ENCODE data around the gene PIK3C3. TPM values are rescaled to one million over a fixed set of nuclear protein-coding genes. Genes with fewer than 3 reads are reported as not detected.
"Not testable (repeated sequence)": the region's sequence is repeated elsewhere in the genome, so short reads cannot be mapped to it uniquely, and the experiment has no call there.

PIK3C3 gene
- total RNA-seq, 4 donors from 2014 or later, result 24.3 to 39.1 (median 28.8) TPM

- DNase-seq (ENCODE audit: extremely low spot score), result no peak
- TF ChIP-seq POLR2AphosphoS5 (IDR thresholded peaks at IDR 0.05), result no peak
- TF ChIP-seq POLR2A (IDR thresholded peaks at IDR 0.05; ENCODE audit: low read depth), result no peak
- no peak for TF ChIP-seq EP300 (IDR thresholded peaks at IDR 0.05)
- no peak for TF ChIP-seq CTCF (IDR thresholded peaks at IDR 0.05)
- Histone ChIP-seq H3K36me3 (peaks cover 34 to 76% (median 61%) of the 10 kb centered on the region in 4 donors), H3K4me1 (no peaks in the 10 kb centered on the region), H3K9me3 (no peaks in the 10 kb centered on the region), H3K27me3 (no peaks in the 10 kb centered on the region), H3K27ac (replicated peaks in 1 of 4) (no peak overlapping the region), H3K4me3 (no peak overlapping the region)
- 90% methylated on average over 3 of the region's 3 CpGs for WGBS
- intact Hi-C loops (cut with DNase I), result no loop called here
These were observed 46.8 kb downstream of the PIK3C3 start for GRCh38 chr18:42001801-42002200.

GRCh38 chr18:42004653-42005052 lies 49.6 kb downstream of the PIK3C3 start:
- H3K9me3 ChIP-seq, result no peaks in the 10 kb centered on the region
- no peaks in the 10 kb centered on the region for H3K4me1 ChIP-seq
- intact Hi-C loops (cut with DNase I), result no loop called here
- no peak for DNase-seq (ENCODE audit: extremely low spot score)
- TF ChIP-seq EP300 (IDR thresholded peaks at IDR 0.05), result no peak
- no peak for TF ChIP-seq POLR2AphosphoS5 (IDR thresholded peaks at IDR 0.05)
- no peak for TF ChIP-seq POLR2A (IDR thresholded peaks at IDR 0.05; ENCODE audit: low read depth)
- TF ChIP-seq CTCF (IDR thresholded peaks at IDR 0.05), result no peak
- WGBS, result 95% methylated on average over 2 of the region's 2 CpGs
- no peaks in the 10 kb centered on the region for H3K27me3 ChIP-seq
- no peak overlapping the region for H3K27ac ChIP-seq (replicated peaks in 1 of 4)
- peaks cover 30 to 53% (median 49%) of the 10 kb centered on the region in 4 donors for H3K36me3 ChIP-seq
- H3K4me3 ChIP-seq, result no peak overlapping the region

GRCh38 chr18:42005782-42006181 lies 50.7 kb downstream of the PIK3C3 start:
- H3K4me3 ChIP-seq, result no peak overlapping the region
- TF ChIP-seq POLR2A (IDR thresholded peaks at IDR 0.05; ENCODE audit: low read depth) (no peak), POLR2AphosphoS5 (IDR thresholded peaks at IDR 0.05) (no peak), EP300 (IDR thresholded peaks at IDR 0.05) (no peak), CTCF (IDR thresholded peaks at IDR 0.05) (no peak)
- no peaks in the 10 kb centered on the region for H3K27me3 ChIP-seq
- H3K9me3 ChIP-seq, result no peaks in the 10 kb centered on the region
- peaks cover 30 to 53% (median 47%) of the 10 kb centered on the region in 4 donors for H3K36me3 ChIP-seq
- H3K27ac ChIP-seq (replicated peaks in 1 of 4), result no peak overlapping the region
- H3K4me1 ChIP-seq, result no peaks in the 10 kb centered on the region
- DNase-seq (ENCODE audit: extremely low spot score), result no peak
- intact Hi-C loops (cut with DNase I), result no loop called here

- H3K4me3 ChIP-seq; H3K4me1 ChIP-seq; H3K9me3 ChIP-seq; H3K27ac ChIP-seq (replicated peaks in 1 of 4); DNase-seq (ENCODE audit: extremely low spot score); H3K27me3 ChIP-seq; intact Hi-C loops (cut with DNase I): not testable (repeated sequence)
- peaks cover 12 to 59% (median 39%) of the 10 kb centered on the region in 4 donors for H3K36me3 ChIP-seq
These were observed 54.4 kb downstream of the PIK3C3 start for GRCh38 chr18:42009457-42009856.

GRCh38 chr18:42011053-42011452 lies 56.0 kb downstream of the PIK3C3 start:
- Histone ChIP-seq H3K4me3 (no peak overlapping the region), H3K27me3 (no peaks in the 10 kb centered on the region), H3K27ac (replicated peaks in 1 of 4) (no peak overlapping the region), H3K36me3 (peaks cover 3 to 58% (median 32%) of the 10 kb centered on the region in 4 donors), H3K9me3 (no peaks in the 10 kb centered on the region), H3K4me1 (no peaks in the 10 kb centered on the region)
- no peak for DNase-seq (ENCODE audit: extremely low spot score)
- no peak for TF ChIP-seq CTCF (IDR thresholded peaks at IDR 0.05)
- TF ChIP-seq EP300 (IDR thresholded peaks at IDR 0.05), result no peak
- no peak for TF ChIP-seq POLR2A (IDR thresholded peaks at IDR 0.05; ENCODE audit: low read depth)
- no peak for TF ChIP-seq POLR2AphosphoS5 (IDR thresholded peaks at IDR 0.05)
- 93% methylated on average over 4 of the region's 4 CpGs for WGBS
- intact Hi-C loops (cut with DNase I), result no loop called here

Measured in esophagus muscularis mucosa (tissue), 4 donors.